H9 (cell line): ENCODE data around the gene CCIN. TPM values are rescaled to one million over a fixed set of nuclear protein-coding genes. Genes with fewer than 3 reads are reported as not detected.

Experiments
- DNase-seq: peaks from one replicate; pipeline ENCODE4 v3.0.0-alpha.2; 2017
- H2AFZ ChIP-seq: one replicate; pipeline ENCODE4 v1.6.1; 2013; ENCODE audit warnings: mild to moderate bottlenecking, low read length, control low read depth, moderate library complexity
- H2AK5ac ChIP-seq: 2 replicates; pipeline ENCODE4 v1.6.1; 2013; ENCODE audit warnings: low read length, control low read depth, mixed read lengths; ENCODE audit not compliant: insufficient read length
- H2BK120ac ChIP-seq: one replicate; pipeline ENCODE4 v1.6.1; 2013; ENCODE audit warnings: low read depth, mild to moderate bottlenecking, low read length, control low read depth, inconsistent platforms; ENCODE audit not compliant: poor library complexity, severe bottlenecking
- H2BK12ac ChIP-seq: 2 replicates; pipeline ENCODE4 v1.6.1; 2013; ENCODE audit warnings: low read length, control low read depth, mixed read lengths, low read depth; ENCODE audit not compliant: insufficient read length
- H2BK15ac ChIP-seq: 2 replicates; pipeline ENCODE4 v1.6.1; 2013; ENCODE audit warnings: low read depth, low read length, control low read depth
- H2BK20ac ChIP-seq: one replicate; pipeline ENCODE4 v1.6.1; 2013; ENCODE audit warnings: low read depth, mild to moderate bottlenecking, low read length, control low read depth, inconsistent platforms; ENCODE audit not compliant: poor library complexity, severe bottlenecking
- H2BK5ac ChIP-seq: 2 replicates; pipeline ENCODE4 v1.6.1; 2013; ENCODE audit warnings: low read length, control low read depth, mixed read lengths; ENCODE audit not compliant: insufficient read length
- H3K14ac ChIP-seq: 2 replicates; pipeline ENCODE4 v1.6.1; 2013; ENCODE audit warnings: low read length, control low read depth; ENCODE audit not compliant: insufficient read depth
- H3K18ac ChIP-seq: 2 replicates; pipeline ENCODE4 v1.6.1; 2013; ENCODE audit warnings: low read depth, mild to moderate bottlenecking, mixed read lengths, low read length, control low read depth; ENCODE audit not compliant: insufficient read length
- H3K23ac ChIP-seq: 2 replicates; pipeline ENCODE4 v1.6.1; 2013; ENCODE audit warnings: low read length, control low read depth, mixed read lengths, low read depth; ENCODE audit not compliant: insufficient read length
- H3K23me2 ChIP-seq: 2 replicates; pipeline ENCODE4 v1.6.1; 2013; ENCODE audit warnings: low read depth, mild to moderate bottlenecking, mixed read lengths, low read length, control low read depth; ENCODE audit not compliant: insufficient read length, poor library complexity, severe bottlenecking
- H3K27ac ChIP-seq: 2 replicates; pipeline ENCODE4 v1.5.1; 2013; ENCODE audit warnings: low read length, control low read depth, mixed read lengths, low read depth; ENCODE audit not compliant: insufficient read length
- H3K27me3 ChIP-seq: 2 replicates; pipeline ENCODE4 v1.6.1; 2013; ENCODE audit warnings: low read length, control low read depth, inconsistent platforms; ENCODE audit not compliant: insufficient read depth
- H3K4ac ChIP-seq: 2 replicates; pipeline ENCODE4 v1.6.1; 2013; ENCODE audit warnings: low read depth, mild to moderate bottlenecking, control low read depth, inconsistent platforms, low read length, moderate library complexity
- H3K4me1 ChIP-seq: 2 replicates; pipeline ENCODE4 v1.6.1; 2013; ENCODE audit warnings: low read length, control low read depth, inconsistent platforms; ENCODE audit not compliant: insufficient read depth
- H3K4me2 ChIP-seq: 2 replicates; pipeline ENCODE4 v1.6.1; 2013; ENCODE audit warnings: low read length, control low read depth, mixed read lengths; ENCODE audit not compliant: insufficient read length, insufficient read depth
- H3K56ac ChIP-seq: 2 replicates; pipeline ENCODE4 v1.6.1; 2013; ENCODE audit warnings: low read depth, mild to moderate bottlenecking, mixed read lengths, low read length, control low read depth; ENCODE audit not compliant: insufficient read length
- H3K79me1 ChIP-seq: 2 replicates; pipeline ENCODE4 v1.6.1; 2013; ENCODE audit warnings: low read depth, mild to moderate bottlenecking, moderate library complexity, low read length, control low read depth, inconsistent platforms; ENCODE audit not compliant: insufficient read depth, poor library complexity, severe bottlenecking
- H3K79me2 ChIP-seq: 2 replicates; pipeline ENCODE4 v1.6.1; 2013; ENCODE audit warnings: low read length, control low read depth, inconsistent platforms; ENCODE audit not compliant: insufficient read depth
- H3K9ac ChIP-seq: 2 replicates; pipeline ENCODE4 v1.6.1; 2013; ENCODE audit warnings: low read length, control low read depth, mixed read lengths; ENCODE audit not compliant: insufficient read length; ENCODE audit errors: extremely low read depth
- H3K9me3 ChIP-seq: one replicate; pipeline ENCODE4 v1.6.1; 2013; ENCODE audit warnings: low read depth, low read length, inconsistent platforms; ENCODE audit not compliant: control insufficient read depth
- H3T11ph ChIP-seq: one replicate; pipeline ENCODE4 v1.6.1; 2013; ENCODE audit warnings: mild to moderate bottlenecking, low read length, control low read depth, inconsistent platforms
- H4K20me1 ChIP-seq: one replicate; pipeline ENCODE4 v1.6.1; 2013; ENCODE audit not compliant: control insufficient read depth, insufficient read length, insufficient read depth
- H4K5ac ChIP-seq: 2 replicates; pipeline ENCODE4 v1.6.1; 2013; ENCODE audit warnings: low read depth, mild to moderate bottlenecking, mixed read lengths, low read length, control low read depth; ENCODE audit not compliant: insufficient read length
- H4K8ac ChIP-seq: replicated peaks from 2 replicates; pipeline ENCODE4 v1.6.1; 2013; ENCODE audit warnings: low read length, control low read depth, mixed read lengths, low read depth; ENCODE audit not compliant: insufficient read length
- H4K91ac ChIP-seq: 2 replicates; pipeline ENCODE4 v1.6.1; 2013; ENCODE audit warnings: low read depth, mild to moderate bottlenecking, moderate library complexity, mixed read lengths, low read length, control low read depth; ENCODE audit not compliant: insufficient read length
- H3K27ac Mint-ChIP-seq, 3 experiments: 2 replicates in 2 of 3; 3 replicates in 1 of 3; pipeline ENCODE4 v1.8.0; 2020 to 2021; ENCODE audit warnings: mixed read lengths in 3 of 3, mild to moderate bottlenecking in 1 of 3, moderate library complexity in 1 of 3
- H3K27me3 Mint-ChIP-seq: 2 replicates; pipeline ENCODE4 v1.8.0; 2021; ENCODE audit warnings: low read depth, mild to moderate bottlenecking, moderate library complexity, mixed read lengths
- H3K36me3 Mint-ChIP-seq, 3 experiments: 2 replicates in 2 of 3; 3 replicates in 1 of 3; pipeline ENCODE4 v1.8.0; 2020 to 2021; ENCODE audit warnings: low read depth in 3 of 3, mixed read lengths in 3 of 3; ENCODE audit not compliant: insufficient read depth in 1 of 3
- H3K4me1 Mint-ChIP-seq, 2 experiments: 2 replicates each; pipeline ENCODE4 v1.8.0; 2020; ENCODE audit warnings: mixed read lengths in 2 of 2
- H3K4me3 Mint-ChIP-seq, 2 experiments: 2 replicates in 1 of 2; 3 replicates in 1 of 2; pipeline ENCODE4 v1.8.0; 2020 to 2021; ENCODE audit warnings: mild to moderate bottlenecking in 2 of 2, mixed read lengths in 2 of 2, moderate library complexity in 1 of 2
- H3K9me3 Mint-ChIP-seq, 2 experiments: 2 replicates in 1 of 2; 3 replicates in 1 of 2; pipeline ENCODE4 v1.8.0; 2020; ENCODE audit warnings: mild to moderate bottlenecking in 2 of 2, mixed read lengths in 2 of 2, moderate library complexity in 1 of 2
- total RNA-seq: library from RNA; stranded (reverse); gene quantifications from 2 replicates; pipeline ENCODE4 v1.2.1, GENCODE V29; 2021
- TF ChIP-seq, protein P1 (sequence below): fragments of 200-600 bp; sonication (generic); conservative IDR thresholded peaks from 3 replicates; pipeline ENCODE4 v1.8.0; 2021; ENCODE audit warnings: antibody characterized with exemption, mild to moderate bottlenecking

CCIN gene
- total RNA-seq, 1 experiment from 2014 or later = not detected

DNA sequence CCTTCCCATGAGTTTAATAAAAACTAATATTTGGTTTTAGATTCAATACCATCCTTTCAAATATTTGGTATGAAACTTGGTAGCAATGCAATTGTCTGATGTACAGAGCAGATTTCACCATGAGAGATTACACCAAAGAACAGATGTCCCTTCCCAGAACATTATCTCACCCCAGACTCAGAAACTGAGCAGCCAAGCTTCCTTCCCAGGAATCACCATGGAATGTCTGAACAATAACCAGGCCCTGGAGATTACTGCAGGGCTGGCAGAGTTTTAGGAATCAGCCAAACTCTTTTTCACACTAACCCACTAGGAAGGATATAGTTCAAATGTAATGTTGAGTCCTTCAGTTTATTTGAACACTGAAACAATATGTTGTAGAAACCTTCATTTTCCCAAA is 45.4 kb downstream of the CCIN start:
- H3K79me2 ChIP-seq = peaks cover under 1% of the 10 kb centered on the region; the same call in 1 of the 2 replicates
- no peak overlapping the region for H3K4me3 Mint-ChIP-seq

More for the DNA sequence above, 45.4 kb downstream of the CCIN start:
- no peak overlapping the region for H2BK5ac ChIP-seq
- H2BK12ac ChIP-seq = no peak overlapping the region
- H4K20me1 ChIP-seq = peaks cover 2% of the 10 kb centered on the region
- no peak overlapping the region for H3K14ac ChIP-seq
- H4K91ac ChIP-seq = no peak overlapping the region
- H2BK15ac ChIP-seq = no peak overlapping the region
- no peak overlapping the region for H3K56ac ChIP-seq
- no peak overlapping the region for H2BK120ac ChIP-seq
- H3K4me2 ChIP-seq = no peak overlapping the region
- H3K18ac ChIP-seq = no peak overlapping the region
- H3T11ph ChIP-seq = no peak overlapping the region
- no peak overlapping the region for H2BK20ac ChIP-seq
- Mint-ChIP-seq H3K27ac (peak overlapping the region in 1 of 3 experiments; percentile 52; a peak in 1 of 7 replicates), H3K27me3 (no peaks in the 10 kb centered on the region), H3K36me3 (peaks cover 30 to 76% (median 49%) of the 10 kb centered on the region in 3 experiments; a peak in 6 of 7 replicates), H3K9me3 (no peaks in the 10 kb centered on the region), H3K4me1 (no peaks in the 10 kb centered on the region)
- H3K79me1 ChIP-seq = no peaks in the 10 kb centered on the region
- H4K5ac ChIP-seq = no peak overlapping the region
- H3K27me3 ChIP-seq = no peaks in the 10 kb centered on the region
- H3K4me1 ChIP-seq = no peaks in the 10 kb centered on the region
- H4K8ac ChIP-seq = no peak overlapping the region
- H3K23me2 ChIP-seq = no peaks in the 10 kb centered on the region
- H3K9ac ChIP-seq = no peak overlapping the region
- H3K4ac ChIP-seq = no peak overlapping the region
- no peaks in the 10 kb centered on the region for H3K9me3 ChIP-seq
- TF ChIP-seq, protein P1, sequence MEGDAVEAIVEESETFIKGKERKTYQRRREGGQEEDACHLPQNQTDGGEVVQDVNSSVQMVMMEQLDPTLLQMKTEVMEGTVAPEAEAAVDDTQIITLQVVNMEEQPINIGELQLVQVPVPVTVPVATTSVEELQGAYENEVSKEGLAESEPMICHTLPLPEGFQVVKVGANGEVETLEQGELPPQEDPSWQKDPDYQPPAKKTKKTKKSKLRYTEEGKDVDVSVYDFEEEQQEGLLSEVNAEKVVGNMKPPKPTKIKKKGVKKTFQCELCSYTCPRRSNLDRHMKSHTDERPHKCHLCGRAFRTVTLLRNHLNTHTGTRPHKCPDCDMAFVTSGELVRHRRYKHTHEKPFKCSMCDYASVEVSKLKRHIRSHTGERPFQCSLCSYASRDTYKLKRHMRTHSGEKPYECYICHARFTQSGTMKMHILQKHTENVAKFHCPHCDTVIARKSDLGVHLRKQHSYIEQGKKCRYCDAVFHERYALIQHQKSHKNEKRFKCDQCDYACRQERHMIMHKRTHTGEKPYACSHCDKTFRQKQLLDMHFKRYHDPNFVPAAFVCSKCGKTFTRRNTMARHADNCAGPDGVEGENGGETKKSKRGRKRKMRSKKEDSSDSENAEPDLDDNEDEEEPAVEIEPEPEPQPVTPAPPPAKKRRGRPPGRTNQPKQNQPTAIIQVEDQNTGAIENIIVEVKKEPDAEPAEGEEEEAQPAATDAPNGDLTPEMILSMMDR = no peak
- H3K27ac ChIP-seq = no peak overlapping the region
- no peak overlapping the region for H2AK5ac ChIP-seq
- no peak overlapping the region for H3K23ac ChIP-seq
- no peak overlapping the region for H2AFZ ChIP-seq
- no peak for DNase-seq
